ENCODE measurements around the gene NCAPG2.

DNA sequence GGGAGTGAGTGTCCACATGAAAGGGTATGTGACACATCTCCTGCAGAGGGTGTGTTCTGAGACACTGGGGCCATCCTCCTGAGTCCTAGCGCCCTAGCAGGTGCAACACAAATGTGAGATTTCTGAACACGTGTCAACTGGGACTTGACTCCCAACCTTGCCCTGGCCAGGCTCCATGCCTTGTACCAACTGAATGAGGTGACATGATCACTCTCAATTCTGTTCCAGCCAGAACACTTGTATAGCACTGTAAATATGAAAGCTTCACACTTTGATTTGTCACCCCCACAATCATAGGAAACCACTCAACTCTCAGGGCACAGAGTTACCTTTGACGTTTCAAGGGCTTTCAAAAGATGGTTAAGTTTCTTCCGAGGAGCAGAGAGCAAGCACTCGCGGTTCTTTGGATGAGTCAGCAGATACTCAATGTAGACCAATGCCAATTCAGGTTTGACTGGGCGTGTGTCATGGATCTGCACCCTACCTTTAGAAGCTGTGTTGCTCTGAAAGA is 48.6 kb downstream of the NCAPG2 start:
- TF ChIP-seq, protein P1, sequence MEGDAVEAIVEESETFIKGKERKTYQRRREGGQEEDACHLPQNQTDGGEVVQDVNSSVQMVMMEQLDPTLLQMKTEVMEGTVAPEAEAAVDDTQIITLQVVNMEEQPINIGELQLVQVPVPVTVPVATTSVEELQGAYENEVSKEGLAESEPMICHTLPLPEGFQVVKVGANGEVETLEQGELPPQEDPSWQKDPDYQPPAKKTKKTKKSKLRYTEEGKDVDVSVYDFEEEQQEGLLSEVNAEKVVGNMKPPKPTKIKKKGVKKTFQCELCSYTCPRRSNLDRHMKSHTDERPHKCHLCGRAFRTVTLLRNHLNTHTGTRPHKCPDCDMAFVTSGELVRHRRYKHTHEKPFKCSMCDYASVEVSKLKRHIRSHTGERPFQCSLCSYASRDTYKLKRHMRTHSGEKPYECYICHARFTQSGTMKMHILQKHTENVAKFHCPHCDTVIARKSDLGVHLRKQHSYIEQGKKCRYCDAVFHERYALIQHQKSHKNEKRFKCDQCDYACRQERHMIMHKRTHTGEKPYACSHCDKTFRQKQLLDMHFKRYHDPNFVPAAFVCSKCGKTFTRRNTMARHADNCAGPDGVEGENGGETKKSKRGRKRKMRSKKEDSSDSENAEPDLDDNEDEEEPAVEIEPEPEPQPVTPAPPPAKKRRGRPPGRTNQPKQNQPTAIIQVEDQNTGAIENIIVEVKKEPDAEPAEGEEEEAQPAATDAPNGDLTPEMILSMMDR (IDR thresholded peaks at IDR 0.05) = no peak
- no peak for TF ChIP-seq ZFX (IDR thresholded peaks at IDR 0.05; ENCODE audit: borderline replicate concordance)

All from 22Rv1 (cell line).